Measurements from ENCODE around the gene NPC2.

Gene NPC2

DNA sequence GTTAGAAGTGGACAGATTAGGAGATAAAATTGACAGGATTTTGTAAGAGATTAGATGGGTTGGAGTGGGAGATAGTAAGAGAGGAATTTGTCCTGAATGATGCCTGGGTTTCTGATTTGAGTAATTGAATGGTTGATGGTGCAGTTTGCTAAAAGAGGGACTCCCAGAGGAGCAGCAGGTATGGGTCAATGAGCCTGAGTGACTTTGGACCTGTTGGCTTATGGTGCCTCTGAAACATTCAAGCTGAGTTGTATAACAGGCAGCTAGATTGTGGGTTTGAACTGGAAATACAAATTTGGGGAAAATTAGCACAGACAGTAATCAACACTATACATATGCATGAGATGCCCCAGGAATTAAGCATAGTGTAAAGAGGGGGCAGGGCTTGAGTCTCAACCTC lies 50.3 kb downstream of the NPC2 start:
- Mint-ChIP-seq H3K36me3 (no peaks in the 10 kb centered on the region), H3K27me3 (peaks cover 2% of the 10 kb centered on the region), H3K9me3 (peaks cover under 1% of the 10 kb centered on the region), H3K27ac (no peak overlapping the region), H3K4me3 (no peak overlapping the region), H3K4me1 (no peaks in the 10 kb centered on the region)
- ATAC-seq, result no peak

DNA sequence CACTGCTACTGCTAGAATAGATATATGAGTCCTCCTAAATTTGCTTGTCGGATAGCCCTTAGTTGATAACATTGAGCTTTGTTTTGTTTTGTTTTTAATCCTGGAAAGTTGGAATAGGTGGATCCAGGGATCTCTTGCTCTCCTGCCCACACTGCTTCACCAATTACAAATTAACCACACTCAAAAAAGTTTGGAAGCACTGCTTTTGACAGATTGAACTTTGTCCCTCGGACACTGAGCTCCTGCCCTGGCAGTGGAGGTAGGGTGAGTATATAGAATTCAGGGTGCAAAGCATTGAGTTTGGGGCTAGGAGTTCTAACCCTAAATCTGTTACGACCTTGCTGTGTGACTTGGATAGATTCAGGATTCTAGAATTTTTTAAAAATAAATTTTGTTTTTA lies 52.0 kb downstream of the NPC2 start:
- Mint-ChIP-seq H3K4me3 (no peak overlapping the region), H3K27ac (no peak overlapping the region), H3K36me3 (no peaks in the 10 kb centered on the region), H3K27me3 (peaks cover 15% of the 10 kb centered on the region), H3K9me3 (no peaks in the 10 kb centered on the region), H3K4me1 (no peaks in the 10 kb centered on the region)
- ATAC-seq, result no peak

DNA sequence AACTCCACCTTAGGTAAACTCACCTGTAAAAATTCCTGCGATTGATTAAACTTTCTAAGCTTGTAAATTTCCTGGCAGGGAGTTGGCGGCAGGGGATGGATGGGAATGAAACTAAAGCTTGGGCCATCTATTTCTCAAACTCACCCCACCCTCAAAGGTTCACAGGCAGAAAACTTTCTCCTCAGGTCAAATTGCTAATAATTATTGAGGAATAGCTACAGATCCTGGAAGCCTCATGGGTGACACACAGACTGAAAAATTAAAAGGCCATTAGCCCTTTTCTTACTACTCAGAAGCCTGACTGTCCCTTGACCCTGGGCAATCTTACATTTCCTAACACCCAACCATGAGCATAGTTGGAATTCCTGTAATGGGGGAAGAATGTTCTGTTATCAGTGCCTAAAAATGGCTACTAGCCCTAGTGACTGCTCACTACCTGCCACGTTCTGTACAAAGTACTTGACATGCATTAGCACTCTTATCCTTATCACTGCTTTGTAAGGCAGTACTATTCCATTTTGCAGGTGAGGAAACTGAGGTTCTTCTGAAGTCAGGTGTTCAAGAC lies 54.7 kb downstream of the NPC2 start:
- H3K4me3 Mint-ChIP-seq, result no peak overlapping the region
- H3K27me3 Mint-ChIP-seq, result peaks cover 26% of the 10 kb centered on the region
- H3K36me3 Mint-ChIP-seq, result peaks cover 6% of the 10 kb centered on the region
- no peaks in the 10 kb centered on the region for H3K9me3 Mint-ChIP-seq
- no peaks in the 10 kb centered on the region for H3K4me1 Mint-ChIP-seq
- H3K27ac Mint-ChIP-seq, result no peak overlapping the region
- ATAC-seq, result no peak

DNA sequence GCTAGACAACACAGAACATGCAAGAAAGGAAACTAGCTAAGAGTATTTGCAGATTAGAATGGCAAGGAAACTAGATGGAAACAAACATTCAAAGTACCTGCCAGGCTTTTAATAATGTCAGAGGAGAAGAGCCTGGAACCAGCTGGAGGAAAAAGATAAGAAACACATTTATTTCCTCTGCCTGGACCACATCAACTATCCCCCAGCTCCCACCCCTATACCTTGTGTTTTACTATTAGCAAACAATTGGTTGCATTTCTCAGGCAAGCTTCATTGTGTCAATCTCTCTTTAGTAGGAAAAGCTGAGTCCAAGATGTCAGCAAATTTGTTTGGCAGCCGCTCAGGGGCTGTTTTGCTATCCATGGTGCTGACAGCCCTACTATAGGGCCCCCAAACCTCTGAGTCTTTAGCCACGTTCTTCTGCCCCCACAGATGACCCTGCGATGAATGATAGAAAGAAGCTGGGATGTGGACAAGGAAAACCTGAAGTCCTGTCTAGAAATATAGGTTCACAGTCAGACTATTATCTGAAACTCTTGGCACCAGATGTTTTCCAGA lies 55.5 kb downstream of the NPC2 start:
- Mint-ChIP-seq H3K36me3 (peaks cover 6% of the 10 kb centered on the region), H3K4me1 (no peaks in the 10 kb centered on the region), H3K4me3 (no peak overlapping the region), H3K27me3 (peaks cover 26% of the 10 kb centered on the region), H3K27ac (no peak overlapping the region), H3K9me3 (no peaks in the 10 kb centered on the region)
- ATAC-seq, result no peak

DNA sequence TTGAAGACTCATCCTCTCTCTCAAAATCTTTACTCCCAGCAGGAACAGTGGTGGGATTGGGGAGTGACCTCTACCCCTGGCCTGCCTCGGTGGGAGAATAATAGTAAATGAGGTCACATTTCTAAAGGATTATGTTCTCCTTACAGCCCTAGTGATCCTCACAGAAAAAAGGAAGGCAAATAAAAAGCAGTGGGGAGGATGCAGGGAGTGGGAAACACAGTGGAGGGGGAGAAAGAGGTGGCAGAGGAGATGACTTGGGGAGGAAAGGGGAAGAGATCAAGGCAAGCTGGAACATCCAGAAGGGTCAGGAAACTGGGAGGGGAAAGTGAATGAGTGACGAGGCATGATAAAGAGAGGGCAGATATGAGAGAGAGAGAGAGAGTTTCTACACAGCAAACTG lies 58.8 kb downstream of the NPC2 start:
- Mint-ChIP-seq H3K27ac (no peak overlapping the region), H3K4me3 (no peak overlapping the region), H3K36me3 (peaks cover 6% of the 10 kb centered on the region), H3K27me3 (peaks cover 31% of the 10 kb centered on the region), H3K9me3 (no peaks in the 10 kb centered on the region), H3K4me1 (peaks cover 2% of the 10 kb centered on the region)
- ATAC-seq, result no peak

DNA sequence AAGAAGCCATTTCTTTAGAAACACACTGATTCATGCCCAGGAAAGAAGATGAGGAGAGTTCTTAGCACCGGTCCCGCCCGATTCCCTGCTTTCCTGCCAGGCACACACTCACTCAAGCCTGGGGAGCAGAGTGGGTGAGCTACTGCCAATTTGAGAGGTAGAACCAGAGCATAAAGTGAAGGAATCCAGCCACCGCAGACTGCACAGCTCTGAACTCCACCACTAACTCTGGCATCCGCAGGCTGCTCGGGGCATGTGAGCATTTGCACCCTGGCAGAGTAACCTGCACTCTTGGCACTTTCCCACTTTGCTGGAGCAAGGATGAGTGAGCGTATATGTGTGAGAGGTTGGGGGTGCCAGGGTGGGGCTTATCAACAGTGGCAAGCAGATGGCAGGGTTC lies 63.1 kb downstream of the NPC2 start:
- H3K27ac Mint-ChIP-seq, result no peak overlapping the region
- no peak overlapping the region for H3K4me3 Mint-ChIP-seq
- H3K36me3 Mint-ChIP-seq, result peaks cover 6% of the 10 kb centered on the region
- peaks cover 47% of the 10 kb centered on the region for H3K27me3 Mint-ChIP-seq
- no peak for ATAC-seq
- peaks cover 7% of the 10 kb centered on the region for H3K4me1 Mint-ChIP-seq
- H3K9me3 Mint-ChIP-seq, result no peaks in the 10 kb centered on the region
